ENCODE results near the gene SORBS1. TPM values are rescaled to one million over a fixed set of nuclear protein-coding genes. Genes with fewer than 3 reads are reported as not detected.

The SORBS1 gene
- total RNA-seq, 1 donor from 2014 or later, result 58.2 TPM

DNA sequence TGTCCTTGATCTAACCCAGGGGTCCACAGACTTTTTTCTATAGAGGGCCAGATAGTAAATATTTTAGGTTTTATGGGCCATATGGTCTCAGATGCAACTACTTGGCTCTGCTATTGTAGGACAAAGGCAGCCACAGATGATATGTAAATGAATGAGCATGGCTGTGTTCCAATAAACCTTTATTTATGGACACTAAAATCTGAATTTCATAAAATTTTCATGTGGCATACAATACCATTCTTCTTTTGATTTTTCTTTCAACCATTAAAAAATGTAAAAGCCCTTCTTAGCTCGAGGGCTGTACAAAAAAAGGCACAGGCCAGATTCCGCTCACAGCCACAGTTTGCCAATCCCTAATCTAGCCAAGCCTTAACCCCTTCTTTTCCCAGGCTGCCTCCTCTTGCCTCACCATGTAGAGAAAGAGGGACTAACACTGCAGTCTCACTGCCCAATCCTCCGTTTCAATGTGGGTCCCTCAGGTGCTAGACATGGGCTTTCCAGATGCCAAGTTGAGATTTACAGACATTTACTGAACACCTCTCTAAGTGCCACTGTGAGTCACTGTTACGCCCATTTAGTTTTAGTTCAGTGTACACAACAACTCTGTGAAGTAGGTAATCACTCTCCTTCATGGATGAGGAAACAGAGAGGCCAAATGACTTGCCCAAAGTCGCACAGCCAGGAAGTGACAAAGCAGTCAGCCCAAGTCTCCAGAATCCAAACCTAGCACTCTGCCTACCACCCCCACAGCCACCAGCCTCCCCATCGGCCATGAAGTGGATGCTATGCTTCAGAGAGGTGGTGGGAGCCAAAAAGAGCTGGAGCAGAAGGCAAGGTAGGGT, 137.8 kb downstream of the SORBS1 start:
- ATAC-seq (peak; percentile 15 to 71), DNase-seq (no peak)
- TF ChIP-seq, protein P1, sequence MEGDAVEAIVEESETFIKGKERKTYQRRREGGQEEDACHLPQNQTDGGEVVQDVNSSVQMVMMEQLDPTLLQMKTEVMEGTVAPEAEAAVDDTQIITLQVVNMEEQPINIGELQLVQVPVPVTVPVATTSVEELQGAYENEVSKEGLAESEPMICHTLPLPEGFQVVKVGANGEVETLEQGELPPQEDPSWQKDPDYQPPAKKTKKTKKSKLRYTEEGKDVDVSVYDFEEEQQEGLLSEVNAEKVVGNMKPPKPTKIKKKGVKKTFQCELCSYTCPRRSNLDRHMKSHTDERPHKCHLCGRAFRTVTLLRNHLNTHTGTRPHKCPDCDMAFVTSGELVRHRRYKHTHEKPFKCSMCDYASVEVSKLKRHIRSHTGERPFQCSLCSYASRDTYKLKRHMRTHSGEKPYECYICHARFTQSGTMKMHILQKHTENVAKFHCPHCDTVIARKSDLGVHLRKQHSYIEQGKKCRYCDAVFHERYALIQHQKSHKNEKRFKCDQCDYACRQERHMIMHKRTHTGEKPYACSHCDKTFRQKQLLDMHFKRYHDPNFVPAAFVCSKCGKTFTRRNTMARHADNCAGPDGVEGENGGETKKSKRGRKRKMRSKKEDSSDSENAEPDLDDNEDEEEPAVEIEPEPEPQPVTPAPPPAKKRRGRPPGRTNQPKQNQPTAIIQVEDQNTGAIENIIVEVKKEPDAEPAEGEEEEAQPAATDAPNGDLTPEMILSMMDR (IDR thresholded peaks at IDR 0.05), result no peak
- no peak overlapping the region for H3K27ac ChIP-seq
- H3K9me3 ChIP-seq, result no peaks in the 10 kb centered on the region
- intact Hi-C loops (cut with DNase I), result no loop called here
- no peaks in the 10 kb centered on the region for H3K27me3 ChIP-seq (ENCODE audit: low read depth)
- H3K36me3 ChIP-seq, result peaks cover 5% of the 10 kb centered on the region
- H3K4me3 ChIP-seq, result no peak overlapping the region
- H3K4me1 ChIP-seq, result no peaks in the 10 kb centered on the region

DNA sequence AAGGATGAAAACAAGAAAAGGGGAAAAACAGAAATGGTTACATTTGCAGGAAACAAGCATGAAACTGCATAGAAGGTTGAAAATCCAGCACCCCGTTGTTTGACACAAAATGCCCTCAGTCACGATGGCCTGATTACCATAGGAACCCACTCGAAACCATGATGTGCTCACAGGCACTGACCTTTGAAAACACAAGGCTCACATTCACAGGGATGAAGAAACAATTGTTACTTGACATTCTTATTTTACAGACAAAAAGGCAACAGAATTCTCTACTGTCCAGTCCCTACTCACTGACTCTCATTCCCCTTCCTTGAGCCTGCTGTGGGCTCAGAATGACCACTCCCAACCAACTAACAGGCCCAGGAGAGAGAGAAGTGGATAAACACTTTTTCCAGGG, 138.9 kb downstream of the SORBS1 start:
- Histone ChIP-seq H3K36me3 (peaks cover 5% of the 10 kb centered on the region), H3K27me3 (ENCODE audit: low read depth) (no peaks in the 10 kb centered on the region), H3K4me1 (no peaks in the 10 kb centered on the region), H3K9me3 (no peaks in the 10 kb centered on the region), H3K4me3 (no peak overlapping the region), H3K27ac (no peak overlapping the region)
- TF ChIP-seq, protein P1 (IDR thresholded peaks at IDR 0.05), result no peak
- no peak for DNase-seq
- intact Hi-C loops (cut with DNase I), result no loop called here
- no peak for ATAC-seq

DNA sequence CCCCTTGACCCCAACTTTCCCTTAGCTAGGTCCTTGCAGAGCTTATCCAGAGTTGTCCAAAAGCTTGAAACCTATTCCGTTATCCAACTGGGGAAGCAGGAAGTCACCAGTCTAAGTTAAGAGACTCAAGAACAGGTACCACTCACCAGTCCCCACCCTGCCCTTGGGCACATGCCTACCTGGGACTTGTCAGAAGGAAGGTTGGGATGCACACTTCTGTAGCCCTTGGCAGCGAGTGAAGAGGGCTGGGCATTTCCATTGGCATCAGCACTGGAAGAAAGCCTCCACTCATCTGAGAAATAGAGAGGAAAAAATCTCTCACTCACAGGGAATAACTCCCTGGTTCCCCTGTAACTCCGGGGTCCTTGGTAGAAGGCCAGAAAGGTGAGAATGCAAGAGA, 139.4 kb downstream of the SORBS1 start:
- no peak for DNase-seq
- H3K9me3 ChIP-seq, result no peaks in the 10 kb centered on the region
- H3K4me3 ChIP-seq, result no peak overlapping the region
- no peaks in the 10 kb centered on the region for H3K4me1 ChIP-seq
- no peaks in the 10 kb centered on the region for H3K27me3 ChIP-seq (ENCODE audit: low read depth)
- intact Hi-C loops (cut with DNase I), result no loop called here
- peaks cover 5% of the 10 kb centered on the region for H3K36me3 ChIP-seq
- no peak overlapping the region for H3K27ac ChIP-seq
- peak; percentile 18 to 46 for ATAC-seq
- TF ChIP-seq, protein P1 (IDR thresholded peaks at IDR 0.05), result no peak

DNA sequence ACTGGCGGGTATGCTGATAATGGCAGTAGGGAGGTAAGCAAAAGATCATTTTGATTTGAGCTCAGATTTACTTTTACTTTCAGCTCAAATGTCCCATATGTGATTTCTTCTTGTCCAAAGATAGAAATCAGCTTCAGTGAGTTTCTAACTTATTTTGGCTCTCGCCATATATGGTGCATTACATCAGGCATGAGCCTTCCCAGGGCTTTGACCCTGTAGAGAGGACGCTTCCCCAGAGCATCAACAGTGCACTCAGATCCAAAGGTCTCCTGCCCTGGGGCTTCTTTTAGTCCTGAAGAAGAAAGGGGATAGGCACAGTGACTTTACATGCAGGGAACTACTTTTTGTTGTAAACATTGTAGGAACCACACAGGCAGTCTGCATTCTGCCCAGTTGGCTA, 141.8 kb downstream of the SORBS1 start:
- no peak for DNase-seq
- intact Hi-C loops (cut with DNase I), result no loop called here
- H3K27ac ChIP-seq, result no peak overlapping the region
- no peaks in the 10 kb centered on the region for H3K27me3 ChIP-seq (ENCODE audit: low read depth)
- ATAC-seq, result no peak
- no peaks in the 10 kb centered on the region for H3K9me3 ChIP-seq
- H3K4me1 ChIP-seq, result no peaks in the 10 kb centered on the region
- TF ChIP-seq, protein P1 (IDR thresholded peaks at IDR 0.05), result no peak
- no peak overlapping the region for H3K4me3 ChIP-seq
- peaks cover 18% of the 10 kb centered on the region for H3K36me3 ChIP-seq

DNA sequence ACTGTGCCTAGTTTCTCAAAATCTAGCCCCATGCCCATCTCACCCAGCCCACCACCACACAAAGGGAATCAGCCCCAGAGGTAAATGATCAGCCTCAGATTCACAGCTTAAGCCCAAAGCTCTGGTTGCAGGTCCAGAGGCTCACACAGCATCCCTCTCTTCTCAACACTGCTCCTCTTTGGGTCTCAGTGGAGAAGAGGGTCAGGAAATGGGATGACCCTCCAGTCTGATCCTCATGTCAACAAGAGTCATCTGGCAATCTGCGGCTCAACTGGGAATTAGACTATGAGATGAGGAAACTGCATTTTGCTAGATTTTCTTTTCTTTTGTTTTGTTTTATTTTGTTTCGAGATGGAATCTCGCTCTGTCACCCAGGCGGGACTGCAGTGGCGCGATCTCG, 144.2 kb downstream of the SORBS1 start:
- no peak overlapping the region for H3K27ac ChIP-seq
- no peak overlapping the region for H3K4me3 ChIP-seq
- no peaks in the 10 kb centered on the region for H3K9me3 ChIP-seq
- ATAC-seq, result no peak
- no peaks in the 10 kb centered on the region for H3K4me1 ChIP-seq
- H3K36me3 ChIP-seq, result peaks cover 20% of the 10 kb centered on the region
- DNase-seq, result no peak
- intact Hi-C loops (cut with DNase I), result no loop called here
- no peaks in the 10 kb centered on the region for H3K27me3 ChIP-seq (ENCODE audit: low read depth)
- TF ChIP-seq, protein P1 (IDR thresholded peaks at IDR 0.05), result no peak

Data from lower lobe of right lung (tissue), 2 donors.